Esophagus squamous epithelium (tissue), 4 donors: ENCODE data around the gene AIFM3.

ENCODE experiments used
- CTCF ChIP-seq, 6 experiments: fragments of 450-650 bp in 4 of 6; fragments of 200-600 bp in 2 of 6; sonication (generic) in 2 of 6; IDR thresholded peaks; one replicate each; pipeline ENCODE4 v1.5.1; 2016 to 2019; ENCODE audit warnings: antibody characterized with exemption in 6 of 6, mild to moderate bottlenecking in 4 of 6, moderate library complexity in 4 of 6
- POLR2A ChIP-seq, 4 donors: fragments of 450-650 bp; IDR thresholded peaks; one replicate each; pipeline ENCODE4 v1.6.1; 2017; ENCODE audit warnings: antibody characterized with exemption in 4 of 4, mild to moderate bottlenecking in 4 of 4, moderate library complexity in 3 of 4

- TF ChIP-seq CTCF (IDR thresholded peaks at IDR 0.05) (no peak), POLR2A (IDR thresholded peaks at IDR 0.05) (no peak)
Observed at GRCh38 chr22:21030032-21030431, 63.0 kb downstream of the AIFM3 start.
